ENCODE data around the gene SCYGR4. TPM values are rescaled to one million over a fixed set of nuclear protein-coding genes. Genes with fewer than 3 reads are reported as not detected.
"Not testable (repeated sequence)": the region's sequence is repeated elsewhere in the genome, so short reads cannot be mapped to it uniquely, and the experiment has no call there.

Gene SCYGR4
- total RNA-seq, 1 donor from 2014 or later = not detected

DNA sequence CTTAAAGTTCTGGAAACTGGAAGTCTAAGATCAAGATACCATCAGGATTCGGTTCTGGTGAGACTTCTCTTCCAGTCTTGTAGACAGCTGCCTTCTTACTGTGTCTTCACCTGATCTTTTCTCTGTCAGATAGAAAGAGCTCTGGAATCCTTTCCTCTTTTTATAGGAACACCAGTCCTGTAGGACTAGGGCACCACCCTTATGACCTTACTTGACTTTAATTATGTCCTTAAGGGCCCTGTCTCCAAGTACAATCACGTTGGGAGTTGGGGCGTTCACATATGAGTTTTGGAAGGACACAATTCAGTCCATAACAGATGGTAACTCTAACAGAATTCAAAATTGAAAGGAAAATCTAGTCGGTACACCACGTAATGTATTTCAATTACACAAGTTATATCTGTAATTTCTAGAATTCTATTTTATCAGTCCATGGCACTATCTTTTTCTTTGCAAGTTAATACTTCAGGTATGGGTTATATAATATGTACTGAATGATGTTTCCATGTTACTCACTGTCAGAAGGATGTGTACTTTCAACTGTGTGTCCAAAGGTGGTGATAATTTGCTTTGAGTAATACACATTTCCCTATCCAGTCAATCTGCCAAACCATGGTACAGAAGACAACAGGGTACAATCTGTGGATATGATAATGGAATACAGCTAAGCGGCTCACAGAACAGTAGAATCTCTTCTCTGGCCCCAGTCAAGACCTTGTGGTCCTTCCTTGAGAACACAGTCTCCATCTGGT is 48.1 kb downstream of the SCYGR4 start:
- no peak for DNase-seq (ENCODE audit: low spot score)

DNA sequence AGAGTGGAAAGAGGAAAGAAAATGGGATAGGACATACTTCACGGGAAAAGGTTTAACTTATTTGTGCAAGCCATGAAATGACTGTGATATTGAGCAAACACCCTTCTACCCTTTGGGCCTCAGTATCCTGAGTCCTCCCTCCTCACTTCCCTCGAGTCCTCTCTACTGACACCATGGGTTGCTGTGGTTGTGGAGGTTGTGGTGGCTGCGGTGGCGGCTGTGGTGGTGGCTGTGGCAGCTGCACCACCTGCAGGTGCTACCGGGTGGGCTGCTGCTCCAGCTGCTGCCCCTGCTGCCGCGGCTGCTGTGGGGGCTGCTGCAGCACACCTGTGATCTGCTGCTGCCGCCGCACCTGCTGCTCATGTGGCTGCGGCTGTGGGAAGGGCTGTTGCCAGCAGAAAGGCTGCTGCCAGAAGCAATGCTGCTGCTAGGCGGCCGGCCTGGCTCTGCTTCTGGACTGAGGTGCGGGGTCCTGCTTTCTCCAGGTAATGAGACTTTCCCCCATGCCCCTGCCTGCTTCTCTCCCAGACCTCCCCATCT is 49.4 kb downstream of the SCYGR4 start, which contains the start of gene SCYGR5:
Gene SCYGR5 (plus strand): TSS at position 174 of the 540 bp plus-strand sequence. CDS start 0 bp downstream, at position 174.
- DNase-seq (ENCODE audit: low spot score) = not testable (repeated sequence)

Other genes starting within 250 kb of the SCYGR4 start
- 0.32 TPM for gene TM4SF20, start 238.2 kb upstream of the SCYGR4 start, total RNA-seq
- gene SCYGR1, start 229.5 kb upstream of the SCYGR4 start, total RNA-seq = not detected
- 274 TPM for gene AGFG1, start 145.3 kb upstream of the SCYGR4 start, total RNA-seq
- not detected for gene SCYGR2, start 18.6 kb upstream of the SCYGR4 start, total RNA-seq
- gene SCYGR3, start 2.7 kb upstream of the SCYGR4 start, total RNA-seq = not detected
- not detected for gene SCYGR5, start 49.3 kb downstream of the SCYGR4 start, total RNA-seq
- 349 TPM for gene SLC19A3, start 100.5 kb downstream of the SCYGR4 start, total RNA-seq
- not detected for gene SCYGR6, start 107.3 kb downstream of the SCYGR4 start, total RNA-seq
- not detected for gene SCYGR7, start 110.8 kb downstream of the SCYGR4 start, total RNA-seq
- not detected for gene SCYGR8, start 128.4 kb downstream of the SCYGR4 start, total RNA-seq
- gene CCL20, start 196.3 kb downstream of the SCYGR4 start, total RNA-seq = 2.1 TPM